K562 (cell line): ENCODE results near the gene NPNT. TPM values are rescaled to one million over a fixed set of nuclear protein-coding genes. Genes with fewer than 3 reads are reported as not detected.

ENCODE experiments used
- ATAC-seq: fragments of 200-7000 bp; cut with Tn5 transposase; 3 replicates; pipeline ENCODE4 v1.9.1; 2020; ENCODE audit warnings: moderate library complexity
- BruUV-seq: library from RNA; stranded (reverse); fragments of 400-500 nt; replicated peaks from 2 replicates; lab custom pipeline; 2021; lab: Mats Ljungman, UMichigan
- CTCF ChIA-PET: fragments of 300-600 bp; formaldehyde crosslinking; extraction: SDS; loops from one replicate; lab custom pipeline; 2021; ENCODE audit warnings: low intra/inter-chr PET ratio; lab: Yijun Ruan, JAX
- POLR2A ChIA-PET: fragments of 300-600, 350-650 bp; sonication (Branson Sonifier 250); formaldehyde crosslinking; extraction: SDS; loops from one replicate; lab custom pipeline; 2021; ENCODE audit warnings: antibody characterized with exemption, inconsistent platforms; lab: Yijun Ruan, JAX
- DNase-seq, 4 experiments: peaks; one replicate each; pipeline versions ENCODE4 v3.0.0 to v3.0.0-alpha.2; 2011 to 2018; ENCODE audit warnings: low spot score in 3 of 4, mixed read lengths in 3 of 4; ENCODE audit errors: extremely low read depth in 1 of 4
- FAIRE-seq: peaks from 2 replicates; lab custom pipeline; 2011; peaks lifted over from hg19 to GRCh38; lab: Jason Lieb, UNC
- H2AFZ ChIP-seq: 2 replicates; pipeline ENCODE4 v1.6.0; 2011; ENCODE audit warnings: low read depth, low read length, control low read depth, inconsistent platforms
- H3K27ac ChIP-seq: fragments of 200-600 bp; 3 replicates; pipeline ENCODE4 v1.8.0; 2011; ENCODE audit warnings: low read depth, mild to moderate bottlenecking, control low read depth, inconsistent platforms, low read length, moderate library complexity, mixed read lengths; ENCODE audit errors: extremely low read depth
- H3K27me3 ChIP-seq, 2 experiments: fragments of 300-600 bp in 1 of 2; 2 replicates in 1 of 2; 3 replicates in 1 of 2; pipeline versions ENCODE4 v1.6.0 to v1.8.0; 2011; ENCODE audit warnings: inconsistent platforms in 2 of 2, low read length in 2 of 2, mild to moderate bottlenecking in 1 of 2, mixed read lengths in 1 of 2, moderate library complexity in 1 of 2; ENCODE audit not compliant: control insufficient read depth in 2 of 2, insufficient read depth in 2 of 2
- H3K36me3 ChIP-seq: fragments of 300-600 bp; 3 replicates; pipeline ENCODE4 v1.8.0; 2011; ENCODE audit warnings: mild to moderate bottlenecking, low read length, inconsistent platforms; ENCODE audit not compliant: control insufficient read depth, insufficient read depth
- H3K4me1 ChIP-seq, 2 experiments: fragments of 200-600 bp in 1 of 2; replicated peaks in 1 of 2; 2 replicates in 1 of 2; 3 replicates in 1 of 2; pipeline versions ENCODE4 v1.5.1 to v1.8.0; 2011; ENCODE audit warnings: inconsistent platforms in 2 of 2, low read length in 2 of 2, mild to moderate bottlenecking in 1 of 2, mixed read lengths in 1 of 2, moderate library complexity in 1 of 2; ENCODE audit not compliant: control insufficient read depth in 2 of 2, insufficient read depth in 2 of 2
- H3K4me2 ChIP-seq: 2 replicates; pipeline ENCODE4 v1.6.1; 2011; ENCODE audit warnings: low read length, control low read depth, inconsistent platforms, mixed read lengths; ENCODE audit not compliant: insufficient read depth
- H3K4me3 ChIP-seq: fragments of 200-600 bp; sonication (generic), shearing (Covaris generic); 2 replicates; pipeline ENCODE4 v1.5.1; 2016; ENCODE audit warnings: control low read depth, inconsistent platforms
- H3K79me2 ChIP-seq: fragments of 200-600 bp; 3 replicates; pipeline ENCODE4 v1.8.0; 2011; ENCODE audit warnings: low read length, inconsistent platforms; ENCODE audit not compliant: control insufficient read depth, insufficient read depth
- H3K9ac ChIP-seq, 2 experiments: 2 replicates each; pipeline versions ENCODE4 v1.6.0 to v1.6.1; 2011; ENCODE audit warnings: low read depth in 2 of 2, low read length in 2 of 2, control low read depth in 1 of 2, inconsistent platforms in 1 of 2, mild to moderate bottlenecking in 1 of 2, mixed read lengths in 1 of 2; ENCODE audit not compliant: insufficient read depth in 1 of 2
- H3K9me1 ChIP-seq: one replicate; pipeline ENCODE4 v1.6.0; 2011; ENCODE audit warnings: inconsistent platforms, mild to moderate bottlenecking, low read length, moderate library complexity; ENCODE audit not compliant: control insufficient read depth, insufficient read depth
- H3K9me3 ChIP-seq: replicated peaks from 2 replicates; pipeline ENCODE4 v1.5.1; 2011; ENCODE audit warnings: low read depth, low read length, inconsistent platforms; ENCODE audit not compliant: control insufficient read depth, insufficient read depth
- H4K20me1 ChIP-seq: replicated peaks from 2 replicates; pipeline ENCODE4 v1.6.1; 2011; ENCODE audit warnings: low read length, inconsistent platforms, mixed read lengths; ENCODE audit not compliant: control insufficient read depth, insufficient read depth
- CBFA2T3 ChIP-seq: fragments of 450-650 bp; IDR thresholded peaks from 2 replicates; pipeline ENCODE4 v1.6.1; 2017
- CEBPB ChIP-seq: fragments of 450-650 bp; IDR thresholded peaks from 2 replicates; pipeline ENCODE4 v1.6.1; 2016; ENCODE audit warnings: missing genetic modification characterization, missing compliant biosample characterization
- CEBPG ChIP-seq, 3 experiments: fragments of 200-800 bp in 1 of 3; sonication (Bioruptor generic) in 1 of 3; sonication (generic) in 1 of 3; formaldehyde crosslinking in 1 of 3; IDR thresholded peaks in 2 of 3; conservative IDR thresholded peaks in 1 of 3; 2 replicates each; pipeline versions ENCODE4 v1.6.1 to v1.8.0; 2016 to 2022; ENCODE audit warnings: missing compliant biosample characterization in 2 of 3, missing genetic modification characterization in 2 of 3, mild to moderate bottlenecking in 1 of 3, missing genetic modification reagents in 1 of 3
- EZH2 ChIP-seq: IDR thresholded peaks from 2 replicates; pipeline ENCODE4 v1.6.1; 2012; ENCODE audit warnings: low read depth, mild to moderate bottlenecking, inconsistent platforms, low read length, borderline replicate concordance
- FOSL1 ChIP-seq: fragments of 200-800 bp; sonication (Bioruptor generic); conservative IDR thresholded peaks from 2 replicates; pipeline ENCODE4 v1.6.1; 2016; ENCODE audit warnings: missing genetic modification characterization, missing compliant biosample characterization
- FOXJ2 ChIP-seq: fragments of 200-800 bp; sonication (Bioruptor generic); IDR thresholded peaks from 2 replicates; pipeline ENCODE4 v1.6.1; 2016; ENCODE audit warnings: missing genetic modification characterization, missing compliant biosample characterization
- GTF2E2 ChIP-seq: fragments of 200-800 bp; sonication (Bioruptor generic); IDR thresholded peaks from 2 replicates; pipeline ENCODE4 v1.6.1; 2016; ENCODE audit warnings: missing genetic modification characterization, missing compliant biosample characterization
- HDAC1 ChIP-seq, 2 experiments: fragments of 450-650 bp; IDR thresholded peaks; 2 replicates each; pipeline ENCODE4 v1.6.1; 2016 to 2017; ENCODE audit warnings: inconsistent platforms in 1 of 2, mild to moderate bottlenecking in 1 of 2, moderate library complexity in 1 of 2
- KDM1A ChIP-seq, 2 experiments: fragments of 450-650 bp; IDR thresholded peaks; 2 replicates each; pipeline ENCODE4 v1.6.1; 2016; ENCODE audit warnings: mild to moderate bottlenecking in 2 of 2
- PRPF4 ChIP-seq: fragments of 200-400 bp; formaldehyde crosslinking; IDR thresholded peaks from one replicate; pipeline ENCODE4 v1.6.1; 2017; ENCODE audit warnings: low read length, low read depth, mild to moderate bottlenecking; ENCODE audit not compliant: insufficient read depth, poor library complexity, severe bottlenecking
- RFX7 ChIP-seq: fragments of 250-450 bp; sonication (Bioruptor Pico); IDR thresholded peaks from 2 replicates; pipeline ENCODE4 v1.5.1; 2021; ENCODE audit warnings: mild to moderate bottlenecking
- SMAD4 ChIP-seq: fragments of 250-450 bp; sonication (Bioruptor Pico); conservative IDR thresholded peaks from 2 replicates; pipeline ENCODE4 v1.8.0; 2021; ENCODE audit warnings: inconsistent platforms, mild to moderate bottlenecking, moderate library complexity
- TEAD1 ChIP-seq, 2 experiments: fragments of 450-650 bp in 1 of 2; sonication (generic) in 1 of 2; formaldehyde crosslinking; IDR thresholded peaks; 2 replicates each; pipeline versions ENCODE4 v1.4.0 to v1.8.0; 2020 to 2022; ENCODE audit warnings: mild to moderate bottlenecking in 2 of 2, missing genetic modification reagents in 1 of 2
- ZEB2 ChIP-seq: fragments of 450-650 bp; IDR thresholded peaks from 2 replicates; pipeline ENCODE4 v1.6.1; 2016
- WGBS: fragments of 100-300 bp; shearing (Covaris generic); methylation state at CpG from one replicate; pipeline ENCODE4 v1.1.6; 2016; ENCODE audit warnings: low coverage, mixed read lengths; ENCODE audit not compliant: insufficient coverage; ENCODE audit errors: missing lambda C conversion rate; 5-methylcytosine and 5-hydroxymethylcytosine counted together
- in situ Hi-C: fragments of 300-500 bp; cut with MboI; formaldehyde crosslinking; loops from 4 replicates; pipeline ENCODE4 v1.15.0; 2018; ENCODE audit warnings: inconsistent platforms, mixed read lengths
- intact Hi-C: fragments of 100-400 bp; cut with micrococcal nuclease; formaldehyde crosslinking; loops from 2 replicates; pipeline ENCODE4 v1.14.2; 2022
- polyA plus RNA-seq, 8 experiments: library from polyadenylated mRNA; depleted of rRNA in 4 of 8; stranded (reverse) in 5 of 8; unstranded in 3 of 8; fragments of >200 nt; fragmentation: Nextera tagmentation in 2 of 8; fragmentation: Illumina TruSeq in 1 of 8; extraction: Ambion mirVana in 2 of 8; extraction: Trizol in 1 of 8; gene quantifications; 2 replicates each; pipeline versions ENCODE4 v1.2.1 to v1.2.3, GENCODE V29; 2011 to 2014; ENCODE audit warnings: inconsistent platforms in 1 of 8, missing spikeins in 1 of 8
- total RNA-seq, 7 experiments: library from RNA; depleted of rRNA in 6 of 7; stranded (reverse); fragments of >200 nt in 6 of 7; fragmentation: Illumina TruSeq in 2 of 7; extraction: Trizol in 2 of 7; gene quantifications; 2 replicates each; pipeline versions ENCODE4 v1.2.1 to v1.2.3, GENCODE V29; 2011 to 2021; ENCODE audit warnings: low replicate concordance in 1 of 7
- TF ChIP-seq, protein P1 (sequence below): IDR thresholded peaks from 2 replicates; pipeline ENCODE4 v1.6.1; 2011; ENCODE audit not compliant: insufficient read length; ENCODE audit errors: extremely low read depth
- TF ChIP-seq, protein P2 (sequence below), 2 experiments: fragments of 450-650 bp in 1 of 2; sonication (generic) in 1 of 2; formaldehyde crosslinking in 1 of 2; IDR thresholded peaks in 1 of 2; conservative IDR thresholded peaks in 1 of 2; 2 replicates each; pipeline versions ENCODE4 v1.6.1 to v1.8.1; 2016 to 2023; ENCODE audit warnings: mild to moderate bottlenecking in 2 of 2, moderate library complexity in 2 of 2, inconsistent platforms in 1 of 2, missing genetic modification reagents in 1 of 2

The NPNT gene
- total and polyA plus RNA-seq, 9 of the 15 experiments (the other 6 are each of a cell fraction or from before 2014, with no cell fraction given), result 0.22 TPM; not detected in 8

DNA sequence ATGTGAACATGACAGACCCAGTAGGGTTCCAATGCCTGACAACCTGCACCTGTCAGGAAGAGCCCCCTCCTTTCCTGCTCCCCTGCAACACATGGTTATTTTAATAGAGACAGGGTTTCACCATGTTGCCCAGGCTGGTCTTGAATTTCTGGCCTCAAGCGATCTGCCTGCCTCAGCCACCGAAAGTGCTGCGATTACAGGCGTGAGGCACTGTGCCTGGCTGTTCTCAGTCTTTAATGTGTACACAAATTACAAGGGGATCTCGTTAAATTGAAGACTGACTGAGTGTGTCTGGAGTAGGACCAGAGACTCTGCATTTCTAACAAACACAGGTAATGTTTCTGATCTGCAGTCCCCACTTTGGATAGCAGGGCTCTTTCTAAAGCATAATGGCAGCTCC, 55.4 kb downstream of the NPNT start (continued):
- TF ChIP-seq ZEB2 (no peak), EZH2 (no peak)

DNA sequence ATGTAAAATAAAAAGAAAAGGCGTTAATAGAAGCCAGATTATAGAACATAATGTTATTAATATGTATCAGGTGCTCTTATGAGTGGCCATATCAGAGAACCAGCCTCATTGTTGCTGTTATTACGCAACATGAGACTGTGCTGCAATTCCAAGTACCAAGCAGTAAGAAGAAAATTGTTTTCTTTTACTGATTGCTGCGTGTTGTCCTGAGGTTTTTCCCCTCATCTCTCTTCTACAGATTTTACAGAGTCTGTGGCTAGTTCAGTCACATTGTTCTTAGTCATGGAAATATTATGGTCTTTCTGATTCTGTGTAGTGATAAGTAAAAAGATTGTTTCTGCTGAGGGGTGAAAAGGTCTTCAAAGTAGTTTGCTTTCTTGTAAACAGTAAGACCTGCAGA, 55.9 kb downstream of the NPNT start:
- Histone ChIP-seq H3K9me1 (no peaks in the 10 kb centered on the region), H3K27me3 (no peaks in the 10 kb centered on the region; a peak in 1 of 5 replicates), H3K4me1 (no peaks in the 10 kb centered on the region), H4K20me1 (no peaks in the 10 kb centered on the region), H3K79me2 (no peaks in the 10 kb centered on the region), H3K9ac (no peak overlapping the region), H3K4me3 (no peak overlapping the region), H3K36me3 (no peaks in the 10 kb centered on the region), H3K9me3 (no peaks in the 10 kb centered on the region), H3K4me2 (no peak overlapping the region), H2AFZ (no peak overlapping the region), H3K27ac (no peak overlapping the region)
- CTCF ChIA-PET, result no interaction called here
- POLR2A ChIA-PET, result no interaction called here
- no TSS peak for BruUV-seq
- 3% methylated on average over 3 of the region's 3 CpGs for WGBS
- FAIRE-seq (no peak), ATAC-seq (no peak), DNase-seq (no peak)
- intact Hi-C loops (loop anchor here (5.0 kb wide), 1 partner anchor 251 kb away; no protein-coding TSS in a partner anchor), in situ Hi-C loops (no loop called here)
- TF ChIP-seq CBFA2T3 (peak; percentile 10; the same call in 1 of the 2 replicates), FOXJ2 (0 out of 2 replicates have a peak, but pooled peaks have one; percentile 23), PRPF4 (no peak), TEAD1 (CRISPR knock-in tag; IDR thresholded peaks at IDR 0.05) (no peak), HDAC1 (IDR thresholded peaks at IDR 0.05) (peak in 1 of 2 experiments; percentile 26; a peak in 1 of 4 replicates), KDM1A (IDR thresholded peaks at IDR 0.05) (peak in 1 of 2 experiments; percentile 34; a peak in 1 of 4 replicates), CEBPB (peak; percentile 96), CEBPG (CRISPR knock-in tag; IDR thresholded peaks at IDR 0.05) (0 out of 2 replicates have a peak, but pooled peaks have one; percentile 53), CEBPG (tag; conservative IDR thresholded peaks at IDR 0.05 in 1 of 2, IDR thresholded peaks at IDR 0.05 in 1 of 2) (peak; percentile 96 to 99), SMAD4 (CRISPR knock-in tag) (no peak), GTF2E2 (tag) (no peak), FOSL1 (peak; percentile 65), RFX7 (CRISPR knock-in tag) (no peak)
- TF ChIP-seq, protein P1, sequence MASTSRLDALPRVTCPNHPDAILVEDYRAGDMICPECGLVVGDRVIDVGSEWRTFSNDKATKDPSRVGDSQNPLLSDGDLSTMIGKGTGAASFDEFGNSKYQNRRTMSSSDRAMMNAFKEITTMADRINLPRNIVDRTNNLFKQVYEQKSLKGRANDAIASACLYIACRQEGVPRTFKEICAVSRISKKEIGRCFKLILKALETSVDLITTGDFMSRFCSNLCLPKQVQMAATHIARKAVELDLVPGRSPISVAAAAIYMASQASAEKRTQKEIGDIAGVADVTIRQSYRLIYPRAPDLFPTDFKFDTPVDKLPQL, result no peak
- TF ChIP-seq, protein P2, sequence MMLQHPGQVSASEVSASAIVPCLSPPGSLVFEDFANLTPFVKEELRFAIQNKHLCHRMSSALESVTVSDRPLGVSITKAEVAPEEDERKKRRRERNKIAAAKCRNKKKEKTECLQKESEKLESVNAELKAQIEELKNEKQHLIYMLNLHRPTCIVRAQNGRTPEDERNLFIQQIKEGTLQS (IDR thresholded peaks at IDR 0.05), result peak; percentile 16; the same call in 1 of the 2 replicates
- TF ChIP-seq, protein P2 (CRISPR knock-in tag; conservative IDR thresholded peaks at IDR 0.05), result no peak
